HG03354 (cell line): Measurements from ENCODE around the gene WDR20.

Experiments used
- ATAC-seq: cut with Tn5 transposase; IDR thresholded peaks from one replicate; pipeline ENCODE4 v1.9.1; 2021; ENCODE audit warnings: mild to moderate bottlenecking; ENCODE audit not compliant: unreplicated experiment, poor library complexity, severe bottlenecking

WDR20 gene

DNA sequence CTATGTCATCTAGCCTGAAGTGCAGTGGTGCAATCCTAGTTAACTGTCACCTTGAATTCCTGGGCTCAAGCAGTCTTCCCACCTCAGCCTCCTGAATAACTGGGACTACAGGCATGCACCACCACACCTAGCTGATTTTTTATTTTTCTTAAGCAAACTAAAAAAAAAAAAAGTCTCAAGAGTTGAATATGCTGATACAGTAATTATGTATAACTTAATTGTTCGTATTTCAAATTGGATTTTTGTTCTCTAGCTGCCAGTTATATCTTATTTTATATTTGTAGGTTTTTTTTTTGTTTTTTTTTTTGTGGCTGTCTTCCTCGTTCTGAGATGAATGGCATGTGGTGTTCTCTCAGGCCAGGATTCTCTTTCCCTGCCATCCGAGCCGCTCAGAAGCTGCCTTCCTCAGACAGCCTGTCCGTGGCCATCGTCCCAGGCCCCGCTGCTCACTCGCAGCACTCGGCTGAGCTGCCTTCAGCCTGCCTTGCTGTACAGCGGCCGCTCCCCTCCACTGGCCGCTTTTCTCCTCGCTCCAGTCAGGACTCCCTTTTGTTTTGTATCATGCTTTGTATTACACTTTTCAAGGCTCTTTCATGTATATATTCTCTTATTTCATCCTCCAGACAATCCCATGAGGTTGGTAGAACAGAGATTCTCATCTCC is 53.3 kb downstream of the WDR20 start:
- no peak for ATAC-seq

DNA sequence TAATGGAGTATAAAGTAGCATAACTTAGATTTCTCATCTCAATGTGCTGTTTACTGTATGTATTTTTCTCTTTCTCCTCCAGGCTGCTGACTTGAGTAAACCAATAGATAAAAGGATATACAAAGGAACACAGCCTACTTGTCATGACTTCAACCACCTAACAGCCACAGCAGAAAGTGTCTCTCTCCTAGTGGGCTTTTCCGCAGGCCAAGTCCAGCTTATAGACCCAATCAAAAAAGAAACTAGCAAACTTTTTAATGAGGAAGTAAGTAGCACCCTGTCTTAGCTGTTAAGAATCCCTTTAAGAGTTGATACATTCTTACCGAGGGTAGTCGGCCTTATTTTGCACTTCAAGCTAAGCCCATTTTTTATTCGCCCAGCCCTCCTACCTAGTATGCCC is 55.2 kb downstream of the WDR20 start:
- no peak for ATAC-seq

DNA sequence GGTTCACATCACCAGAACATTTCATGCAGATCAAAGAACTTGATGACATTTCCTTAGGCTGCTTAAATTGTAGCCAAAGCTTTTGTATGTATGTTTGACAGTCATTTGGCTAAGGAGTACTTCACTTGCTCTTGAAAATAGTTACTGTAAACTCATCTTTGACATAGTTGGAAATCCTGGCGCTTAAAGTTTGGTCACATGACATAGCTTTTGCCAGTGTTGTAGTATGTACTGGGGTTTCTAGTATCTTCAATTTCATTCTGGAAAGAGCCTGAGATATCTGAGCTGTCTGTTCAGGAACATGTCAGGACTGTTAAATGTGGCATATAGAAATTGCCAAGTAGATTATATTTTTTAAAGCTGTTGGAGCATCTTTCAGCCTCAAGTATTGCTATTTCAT is 55.7 kb downstream of the WDR20 start:
- ATAC-seq = no peak

DNA sequence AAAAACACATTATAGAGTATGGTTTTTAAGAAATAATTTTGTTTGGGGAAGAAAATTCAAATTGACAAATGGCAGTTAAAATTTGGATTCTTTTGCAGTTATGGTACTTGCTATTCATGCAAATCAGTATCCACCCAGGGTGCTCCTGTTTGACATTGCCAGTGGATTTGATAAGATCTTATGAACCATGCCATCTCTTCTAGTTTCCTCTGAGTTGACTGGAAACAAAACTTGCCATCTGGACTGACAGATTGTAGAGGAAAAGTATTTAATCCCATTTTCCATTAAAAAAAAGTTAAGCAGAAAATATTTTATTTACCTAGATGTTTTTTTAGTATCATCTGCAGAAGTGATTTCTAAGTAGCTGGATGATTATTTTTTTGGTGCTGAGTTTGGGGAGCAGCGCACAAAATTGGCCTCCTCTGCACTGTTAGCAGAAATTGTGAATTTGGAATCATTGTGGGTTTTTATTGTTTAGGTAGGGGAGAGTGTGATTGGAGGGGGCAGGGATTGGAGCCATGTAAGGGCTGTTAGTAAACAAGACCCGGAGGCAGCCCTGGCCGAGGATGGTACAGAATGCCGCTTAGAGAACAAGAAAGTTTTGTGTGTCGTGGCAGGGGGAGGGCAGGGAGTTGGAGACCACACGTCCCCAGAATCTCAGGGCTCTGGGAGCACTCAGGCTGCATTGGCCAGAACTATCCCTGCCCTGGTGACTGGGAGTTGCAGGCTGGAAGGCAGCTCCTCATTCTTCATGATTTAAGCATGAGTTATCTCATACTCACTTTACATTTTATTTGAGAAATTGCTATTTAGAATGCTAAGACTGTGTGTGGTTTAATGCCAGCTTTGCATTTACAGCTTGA is 56.6 kb downstream of the WDR20 start:
- no peak for ATAC-seq

DNA sequence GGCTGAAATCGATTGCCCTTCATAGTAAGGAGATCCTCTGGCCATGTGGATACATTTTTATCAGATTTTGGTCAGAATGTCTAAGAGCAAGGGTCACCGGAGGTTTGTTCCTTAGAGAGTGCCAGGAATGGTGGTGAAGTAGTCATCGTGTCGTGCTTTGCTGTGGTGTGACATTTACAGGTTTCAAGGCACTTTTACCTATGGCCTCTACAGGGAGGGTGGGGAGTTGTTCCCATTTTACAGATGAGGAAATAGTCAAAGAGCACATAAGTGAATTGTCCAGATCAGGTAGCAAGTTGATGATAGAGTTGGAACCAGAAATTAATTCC is 57.2 kb downstream of the WDR20 start:
- ATAC-seq = no peak

DNA sequence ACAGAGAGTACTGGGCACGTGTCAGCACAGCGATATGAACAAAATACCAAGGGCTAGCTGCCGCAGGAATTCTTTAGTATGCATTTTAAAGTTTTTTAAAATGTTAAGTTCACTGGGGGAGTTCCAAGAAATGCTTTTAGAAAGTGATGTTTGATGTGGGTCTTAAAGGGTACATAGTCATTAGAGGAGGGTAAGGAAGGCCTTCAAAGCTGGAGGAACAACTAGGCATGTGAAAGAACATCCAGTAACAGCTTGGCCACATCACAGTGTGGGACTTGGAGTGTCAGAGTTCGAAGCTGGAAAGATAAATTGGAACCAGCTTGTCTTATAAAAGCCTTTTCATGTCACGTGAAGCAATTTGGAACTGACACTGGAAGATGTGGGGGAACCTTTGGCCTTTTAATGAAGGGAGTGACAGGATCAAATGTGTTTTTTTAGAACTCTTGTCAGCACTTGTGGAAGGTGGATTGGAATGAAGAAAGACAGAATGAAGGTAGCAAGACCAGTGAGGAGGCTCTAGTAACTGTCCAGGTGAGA is 57.7 kb downstream of the WDR20 start:
- ATAC-seq = no peak

DNA sequence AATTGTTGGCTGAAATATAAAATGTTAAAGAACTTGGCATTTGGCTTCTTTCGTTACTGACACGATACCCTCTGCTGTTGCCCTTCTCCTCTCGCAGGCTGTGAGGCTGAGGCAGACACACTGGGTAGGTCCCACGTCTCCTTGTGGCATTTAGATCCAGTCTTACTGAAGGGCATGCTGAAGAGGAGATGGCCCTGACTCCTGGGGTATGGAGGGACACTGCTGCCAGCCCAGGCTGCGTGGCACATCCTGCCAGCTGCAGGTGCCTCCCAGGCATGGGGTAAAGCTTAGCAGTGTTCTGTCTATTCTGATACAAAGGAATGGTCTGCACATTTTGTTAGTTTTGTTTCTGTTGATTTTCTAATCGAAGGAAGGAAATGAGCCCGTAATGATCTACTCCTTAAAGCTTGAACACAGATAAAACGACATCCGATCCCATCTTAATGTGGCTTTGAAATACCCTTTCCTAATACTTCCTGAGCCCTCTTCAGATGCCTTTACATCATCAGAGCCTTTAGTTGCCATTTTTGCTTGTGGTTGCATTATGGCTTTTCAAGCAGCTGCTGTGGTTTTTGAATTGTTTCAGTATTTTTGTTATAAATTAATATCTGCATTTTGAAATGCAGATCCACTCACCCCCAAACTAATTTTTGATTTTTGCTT is 61.1 kb downstream of the WDR20 start:
- no peak for ATAC-seq

DNA sequence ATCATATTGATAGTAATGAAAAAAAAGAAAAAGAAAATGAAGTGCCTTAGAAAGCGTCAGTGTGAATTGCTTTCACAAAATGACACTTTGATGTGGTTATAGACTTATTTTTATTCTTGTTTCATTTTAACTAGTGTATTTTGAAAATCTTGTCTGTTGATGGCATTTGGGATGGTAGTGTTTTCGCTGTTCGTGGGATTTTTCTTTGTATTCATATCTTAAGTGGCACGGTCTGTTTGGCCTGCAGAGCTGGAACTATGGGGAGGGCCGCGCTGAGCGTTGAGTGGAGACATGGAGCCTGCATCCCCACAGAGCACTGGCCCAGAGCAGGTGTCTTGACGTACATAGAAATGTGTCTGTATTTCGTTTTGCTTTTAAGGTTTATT is 61.6 kb downstream of the WDR20 start:
- ATAC-seq = no peak

DNA sequence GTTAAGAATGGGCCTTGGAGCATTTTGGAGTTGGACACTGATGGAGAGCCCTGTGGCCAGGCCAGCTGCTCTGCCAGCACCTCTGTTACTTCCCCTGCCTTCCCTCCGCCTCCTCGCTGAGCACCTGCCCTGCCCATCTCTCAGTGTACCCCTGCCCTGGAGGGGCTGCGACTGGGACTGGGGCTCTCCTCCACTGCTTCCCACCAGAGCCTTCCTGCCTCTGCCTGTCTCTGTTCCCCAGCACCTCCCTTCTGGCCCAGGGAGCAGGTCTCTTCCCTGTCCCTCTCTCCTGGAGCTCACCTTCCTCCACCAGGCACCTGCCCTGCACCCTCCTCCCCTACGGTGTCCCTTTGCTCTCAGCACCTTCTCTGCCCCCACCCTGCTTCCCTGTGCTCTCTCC is 62.1 kb downstream of the WDR20 start:
- no peak for ATAC-seq

DNA sequence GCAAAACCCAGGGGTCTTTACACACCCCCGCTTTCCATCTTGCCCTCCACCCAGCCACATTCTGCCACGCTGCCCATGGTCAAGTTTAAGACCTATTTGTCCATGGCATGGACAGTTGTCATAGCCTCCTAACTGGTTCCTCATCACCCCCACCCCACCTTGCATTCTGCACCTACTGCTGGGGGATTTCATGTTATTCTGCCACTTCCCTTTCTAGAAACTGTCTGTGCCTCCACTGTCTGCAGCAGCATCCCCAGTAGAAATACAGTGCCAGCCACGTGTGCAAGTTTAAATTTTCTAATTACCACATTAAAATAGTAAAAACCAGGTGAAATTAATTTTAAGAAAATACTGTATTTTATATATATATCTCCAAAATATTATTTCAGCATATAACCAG is 63.2 kb downstream of the WDR20 start:
- no peak for ATAC-seq

DNA sequence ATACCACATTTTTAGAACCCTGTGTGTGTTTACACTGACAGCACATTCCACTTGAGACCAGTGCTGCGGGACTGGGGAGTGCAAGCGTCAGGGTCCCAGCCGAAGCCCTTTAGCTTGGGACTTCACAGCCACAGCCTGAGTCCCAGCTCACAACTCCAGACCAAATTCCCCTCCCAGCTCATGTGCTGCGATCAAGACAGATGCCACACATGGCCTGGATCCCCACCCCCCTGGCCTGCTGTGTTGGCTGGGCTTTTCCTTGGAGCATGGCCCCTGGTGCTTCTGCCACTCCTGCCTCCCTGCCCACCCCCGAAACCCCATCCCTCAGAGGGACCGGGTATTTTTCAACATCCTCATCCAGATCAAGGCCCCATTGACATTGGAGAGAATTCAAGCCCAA is 63.7 kb downstream of the WDR20 start:
- no peak for ATAC-seq

DNA sequence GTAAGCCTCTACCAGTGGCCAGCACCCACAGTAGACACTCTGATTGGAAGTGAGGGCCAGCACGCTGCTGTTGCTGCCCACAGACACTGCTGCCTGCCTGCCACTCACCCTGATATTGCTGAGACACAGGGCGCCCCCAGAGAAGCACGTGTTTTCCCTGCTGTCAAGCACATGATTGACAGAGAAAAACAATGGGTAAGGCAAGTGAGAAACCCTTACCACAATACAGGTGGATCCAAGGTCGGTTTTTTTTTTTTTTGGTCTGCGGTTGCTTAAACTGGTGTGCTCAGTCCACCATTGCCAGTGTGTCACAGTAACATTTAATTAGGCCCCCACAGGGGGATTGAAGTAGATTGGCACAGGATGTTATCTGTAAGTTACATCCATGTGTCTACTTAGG is 65.9 kb downstream of the WDR20 start:
- ATAC-seq = no peak

DNA sequence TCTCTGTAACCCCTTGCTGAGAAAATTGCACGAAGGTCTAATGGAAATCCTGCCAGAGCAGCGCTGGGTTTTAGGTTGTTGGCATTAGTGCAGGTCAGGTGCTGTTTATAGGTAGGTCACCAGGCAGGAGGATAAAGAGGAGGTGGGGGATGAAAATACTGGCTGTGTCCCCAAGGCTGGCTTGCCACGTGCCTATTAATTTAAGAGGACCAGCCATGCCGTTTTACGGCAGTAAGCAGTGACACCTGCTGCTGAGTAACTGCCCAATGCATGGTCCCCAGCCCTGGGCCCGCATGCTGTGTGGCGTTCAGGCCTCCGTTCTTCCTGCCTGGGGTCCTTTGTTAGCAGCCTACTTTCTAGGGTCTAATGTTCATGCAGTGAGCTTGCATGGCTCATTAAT is 67.2 kb downstream of the WDR20 start:
- no peak for ATAC-seq

DNA sequence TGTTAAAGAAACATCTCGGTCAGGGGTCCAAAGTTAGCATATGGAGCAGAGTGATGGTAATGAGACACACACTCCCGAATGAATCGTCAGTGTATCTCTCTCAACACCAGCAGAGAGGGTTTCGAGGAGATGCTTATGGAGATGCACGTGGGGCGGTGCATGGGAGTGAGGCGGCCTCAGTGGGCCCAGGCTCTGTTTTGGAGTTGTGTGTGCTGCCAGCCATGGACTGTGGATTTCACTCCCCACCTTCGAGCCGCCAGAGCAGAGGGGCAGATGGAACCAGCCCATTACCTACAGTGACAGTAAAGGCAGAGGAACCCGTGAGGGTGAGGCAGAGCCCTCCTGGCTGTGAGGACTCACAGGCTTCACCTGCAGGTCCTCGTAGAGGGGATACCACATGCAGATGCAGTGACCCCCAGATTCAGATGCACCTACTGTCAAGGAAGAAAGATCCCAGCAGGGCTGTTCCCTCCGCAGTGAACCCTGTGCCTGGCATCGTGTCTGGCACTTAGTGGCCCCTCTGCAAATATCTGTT is 68.2 kb downstream of the WDR20 start:
- ATAC-seq = no peak

DNA sequence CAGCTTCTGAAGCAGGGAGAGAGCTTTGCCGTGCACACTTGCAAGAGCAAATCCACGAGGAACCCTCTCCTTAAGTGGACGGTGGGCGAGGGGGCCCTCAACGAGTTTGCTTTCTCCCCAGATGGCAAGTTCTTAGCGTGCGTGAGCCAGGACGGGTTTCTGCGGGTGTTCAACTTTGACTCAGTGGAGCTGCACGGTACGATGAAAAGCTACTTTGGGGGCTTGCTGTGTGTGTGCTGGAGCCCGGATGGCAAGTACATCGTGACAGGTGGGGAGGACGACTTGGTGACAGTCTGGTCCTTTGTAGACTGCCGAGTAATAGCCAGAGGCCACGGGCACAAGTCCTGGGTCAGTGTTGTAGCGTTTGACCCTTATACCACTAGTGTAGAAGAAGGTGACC is 69.0 kb downstream of the WDR20 start:
- no peak for ATAC-seq

DNA sequence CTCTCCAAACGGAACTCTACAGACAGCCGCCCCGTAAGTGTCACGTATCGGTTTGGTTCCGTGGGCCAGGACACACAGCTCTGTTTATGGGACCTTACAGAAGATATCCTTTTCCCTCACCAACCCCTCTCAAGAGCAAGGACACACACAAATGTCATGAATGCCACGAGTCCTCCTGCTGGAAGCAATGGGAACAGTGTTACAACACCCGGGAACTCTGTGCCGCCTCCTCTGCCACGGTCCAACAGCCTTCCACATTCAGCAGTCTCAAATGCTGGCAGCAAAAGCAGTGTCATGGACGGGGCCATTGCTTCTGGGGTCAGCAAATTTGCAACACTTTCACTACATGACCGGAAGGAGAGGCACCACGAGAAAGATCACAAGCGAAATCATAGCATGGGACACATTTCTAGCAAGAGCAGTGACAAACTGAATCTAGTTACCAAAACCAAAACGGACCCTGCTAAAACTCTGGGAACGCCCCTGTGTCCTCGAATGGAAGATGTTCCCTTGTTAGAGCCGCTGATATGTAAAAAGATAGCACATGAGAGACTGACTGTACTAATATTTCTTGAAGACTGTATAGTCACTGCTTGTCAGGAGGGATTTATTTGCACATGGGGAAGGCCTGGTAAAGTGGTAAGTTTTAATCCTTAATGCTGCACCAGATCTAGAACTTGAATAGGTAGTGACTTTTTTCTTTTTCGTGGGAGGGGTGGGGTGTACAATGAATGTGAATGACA is 69.7 kb downstream of the WDR20 start:
- no peak for ATAC-seq

DNA sequence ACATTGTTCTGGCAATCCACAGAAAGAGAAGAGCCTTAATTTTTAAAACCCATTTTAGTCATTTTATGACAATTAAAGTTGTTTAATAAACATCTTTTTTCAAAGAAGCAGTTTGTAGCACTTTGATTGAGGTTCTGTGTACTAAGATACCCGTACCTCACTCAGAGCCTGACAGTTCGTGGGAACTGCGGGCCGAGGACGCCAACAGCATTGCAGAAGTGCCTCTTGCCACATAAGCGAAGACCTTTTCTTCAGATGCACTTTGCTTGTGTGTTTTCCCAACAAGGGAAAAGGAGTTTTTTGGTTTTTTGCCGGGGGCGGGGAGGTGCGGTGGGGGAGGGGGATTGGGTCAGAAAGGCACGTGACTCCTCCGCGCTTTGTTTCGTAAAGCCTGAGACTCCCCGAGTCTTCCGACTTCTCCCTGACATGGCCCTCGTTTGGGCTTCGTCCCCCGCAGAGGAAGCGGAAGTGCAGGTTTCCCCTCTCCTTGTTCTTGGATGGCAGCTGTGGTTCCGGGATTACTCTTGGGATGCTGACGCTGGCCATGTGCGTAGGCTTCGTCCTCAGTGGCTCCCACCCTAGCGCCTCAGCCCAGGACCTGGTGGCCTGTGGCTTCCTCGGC is 70.8 kb downstream of the WDR20 start:
- ATAC-seq = no peak

DNA sequence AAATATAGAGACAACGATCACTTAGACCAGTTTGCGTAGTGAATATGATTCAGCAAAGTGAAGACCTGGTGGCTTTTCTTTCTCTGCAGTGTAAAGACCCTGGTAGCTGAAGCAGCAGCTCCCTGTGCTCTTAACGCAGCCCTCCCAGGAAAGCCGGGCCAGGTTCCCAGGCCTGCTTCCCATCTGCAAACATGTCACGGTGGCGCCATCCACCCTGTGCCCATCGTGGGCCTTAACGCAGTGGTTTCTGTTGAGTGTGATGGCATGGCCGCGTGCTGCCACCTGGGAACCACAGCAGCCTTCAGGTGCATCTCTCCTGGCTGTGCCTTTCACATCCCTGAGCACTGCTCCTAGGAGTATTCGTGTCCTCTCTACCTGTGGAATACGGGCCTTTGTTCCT is 71.5 kb downstream of the WDR20 start:
- no peak for ATAC-seq

DNA sequence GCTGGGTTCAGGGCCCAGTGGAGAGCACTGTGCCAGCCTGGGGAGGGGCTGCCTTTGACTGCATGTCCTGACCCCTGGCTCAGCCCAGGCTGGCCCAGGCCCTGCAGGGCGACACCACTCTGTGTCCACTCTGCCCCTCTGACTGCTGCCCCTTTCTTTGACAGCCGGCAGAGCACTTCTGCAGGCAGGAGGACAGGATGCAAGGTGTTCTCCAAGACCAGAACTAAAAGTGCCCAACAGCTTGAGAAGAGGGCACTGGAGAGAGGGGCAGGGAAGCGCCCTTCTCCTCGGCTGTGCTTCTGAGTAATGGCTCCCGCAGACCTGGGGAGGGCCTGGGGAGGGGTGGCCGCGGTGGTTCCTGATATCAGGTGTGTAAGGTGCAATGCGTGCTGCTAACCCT is 72.7 kb downstream of the WDR20 start:
- ATAC-seq = no peak

DNA sequence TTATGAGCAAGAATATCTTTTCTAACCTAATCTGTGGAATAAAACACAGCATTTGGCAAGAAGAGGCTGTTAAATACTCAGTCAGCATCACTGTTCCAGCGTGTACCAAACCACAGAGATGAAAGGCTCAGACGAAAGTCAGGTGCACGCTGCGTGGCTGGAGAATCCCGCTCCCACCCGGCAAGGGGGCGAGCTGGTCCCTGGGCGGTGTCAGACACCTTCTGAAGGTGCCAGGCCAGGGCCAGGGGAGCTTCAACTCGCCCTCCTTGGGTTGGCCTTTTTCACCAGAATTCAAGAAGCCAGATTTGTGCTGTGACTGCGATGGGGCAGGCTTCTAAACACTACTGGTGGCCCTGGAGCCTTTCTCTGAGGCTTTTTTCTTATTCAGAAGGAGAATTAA is 73.1 kb downstream of the WDR20 start:
- ATAC-seq = no peak
